T-helper 2 cell treated with Interferon-gamma antibody and Interleukin-4, amounts not matched to agents 5 μg/mL and 100 μg/mL, for 36 hours (primary cell): ENCODE measurements around the gene SPINK9.
A peak's percentile ranks its signal among the peaks of the same experiment; 100 is the strongest.

Experiments
- DNase-seq: peaks from one replicate; pipeline ENCODE4 v3.0.0; 2021; ENCODE audit warnings: low spot score
- H3K27ac Mint-ChIP-seq: one replicate; pipeline ENCODE4 v1.8.0; 2021; ENCODE audit warnings: mild to moderate bottlenecking, mixed read lengths
- H3K27me3 Mint-ChIP-seq: one replicate; pipeline ENCODE4 v1.8.0; 2021; ENCODE audit warnings: low read depth, mixed read lengths
- H3K36me3 Mint-ChIP-seq: one replicate; pipeline ENCODE4 v1.8.0; 2021; ENCODE audit warnings: low read depth, mixed read lengths
- H3K4me1 Mint-ChIP-seq: one replicate; pipeline ENCODE4 v1.8.0; 2021; ENCODE audit warnings: low read depth, mixed read lengths
- H3K4me3 Mint-ChIP-seq: one replicate; pipeline ENCODE4 v1.8.0; 2022; ENCODE audit warnings: mild to moderate bottlenecking, moderate library complexity, mixed read lengths
- H3K9me3 Mint-ChIP-seq: one replicate; pipeline ENCODE4 v1.8.0; 2021; ENCODE audit warnings: mixed read lengths

SPINK9 gene

GRCh38 chr5:148342371-148343045 is 7.1 kb downstream of the SPINK9 start:
- no peaks in the 10 kb centered on the region for H3K27me3 Mint-ChIP-seq
- no peak for DNase-seq
- no peak overlapping the region for H3K4me3 Mint-ChIP-seq
- H3K9me3 Mint-ChIP-seq: no peaks in the 10 kb centered on the region
- H3K36me3 Mint-ChIP-seq: no peaks in the 10 kb centered on the region
- H3K4me1 Mint-ChIP-seq: no peaks in the 10 kb centered on the region
- H3K27ac Mint-ChIP-seq: no peak overlapping the region

- Mint-ChIP-seq H3K4me3 (no peak overlapping the region), H3K36me3 (no peaks in the 10 kb centered on the region), H3K27me3 (no peaks in the 10 kb centered on the region), H3K27ac (no peak overlapping the region), H3K4me1 (no peaks in the 10 kb centered on the region), H3K9me3 (no peaks in the 10 kb centered on the region)
- DNase-seq: no peak
Observed at GRCh38 chr5:148343046-148343407, 7.7 kb downstream of the SPINK9 start.

- no peak for DNase-seq
- no peak overlapping the region for H3K4me3 Mint-ChIP-seq
- no peaks in the 10 kb centered on the region for H3K4me1 Mint-ChIP-seq
- H3K36me3 Mint-ChIP-seq: no peaks in the 10 kb centered on the region
- no peaks in the 10 kb centered on the region for H3K9me3 Mint-ChIP-seq
- no peak overlapping the region for H3K27ac Mint-ChIP-seq
- H3K27me3 Mint-ChIP-seq: no peaks in the 10 kb centered on the region
Observed at GRCh38 chr5:148343603-148344487, 8.5 kb downstream of the SPINK9 start.

GRCh38 chr5:148347706-148348105 is 12.3 kb downstream of the SPINK9 start:
- H3K27ac Mint-ChIP-seq: no peak overlapping the region
- no peak for DNase-seq
- H3K4me1 Mint-ChIP-seq: no peaks in the 10 kb centered on the region
- no peaks in the 10 kb centered on the region for H3K27me3 Mint-ChIP-seq
- H3K9me3 Mint-ChIP-seq: no peaks in the 10 kb centered on the region
- no peak overlapping the region for H3K4me3 Mint-ChIP-seq
- no peaks in the 10 kb centered on the region for H3K36me3 Mint-ChIP-seq

- DNase-seq: no peak
- Mint-ChIP-seq H3K9me3 (no peaks in the 10 kb centered on the region), H3K4me1 (no peaks in the 10 kb centered on the region), H3K36me3 (no peaks in the 10 kb centered on the region), H3K4me3 (no peak overlapping the region), H3K27ac (no peak overlapping the region), H3K27me3 (no peaks in the 10 kb centered on the region)
Observed at GRCh38 chr5:148352696-148353095, 17.3 kb downstream of the SPINK9 start.

GRCh38 chr5:148353634-148354033 is 18.3 kb downstream of the SPINK9 start:
- no peaks in the 10 kb centered on the region for H3K27me3 Mint-ChIP-seq
- H3K4me3 Mint-ChIP-seq: no peak overlapping the region
- no peaks in the 10 kb centered on the region for H3K36me3 Mint-ChIP-seq
- H3K4me1 Mint-ChIP-seq: no peaks in the 10 kb centered on the region
- no peak for DNase-seq
- H3K27ac Mint-ChIP-seq: no peak overlapping the region
- H3K9me3 Mint-ChIP-seq: no peaks in the 10 kb centered on the region

GRCh38 chr5:148364343-148364742 is 29.0 kb downstream of the SPINK9 start:
- H3K4me1 Mint-ChIP-seq: peaks cover 8% of the 10 kb centered on the region
- no peak for DNase-seq
- H3K27ac Mint-ChIP-seq: no peak overlapping the region
- peaks cover 12% of the 10 kb centered on the region for H3K9me3 Mint-ChIP-seq
- H3K27me3 Mint-ChIP-seq: peaks cover 4% of the 10 kb centered on the region
- no peaks in the 10 kb centered on the region for H3K36me3 Mint-ChIP-seq
- no peak overlapping the region for H3K4me3 Mint-ChIP-seq

GRCh38 chr5:148368299-148368698 is 32.9 kb downstream of the SPINK9 start:
- peaks cover 8% of the 10 kb centered on the region for H3K4me1 Mint-ChIP-seq
- H3K36me3 Mint-ChIP-seq: no peaks in the 10 kb centered on the region
- no peak overlapping the region for H3K27ac Mint-ChIP-seq
- DNase-seq: no peak
- peaks cover 12% of the 10 kb centered on the region for H3K9me3 Mint-ChIP-seq
- peaks cover 4% of the 10 kb centered on the region for H3K27me3 Mint-ChIP-seq
- H3K4me3 Mint-ChIP-seq: no peak overlapping the region

- no peaks in the 10 kb centered on the region for H3K4me1 Mint-ChIP-seq
- no peaks in the 10 kb centered on the region for H3K36me3 Mint-ChIP-seq
- no peak for DNase-seq
- H3K4me3 Mint-ChIP-seq: no peak overlapping the region
- H3K9me3 Mint-ChIP-seq: peaks cover 12% of the 10 kb centered on the region
- H3K27me3 Mint-ChIP-seq: no peaks in the 10 kb centered on the region
- no peak overlapping the region for H3K27ac Mint-ChIP-seq
Observed at GRCh38 chr5:148372166-148372725, 36.9 kb downstream of the SPINK9 start.

- DNase-seq: no peak
- H3K9me3 Mint-ChIP-seq: peaks cover 14% of the 10 kb centered on the region
- H3K27me3 Mint-ChIP-seq: no peaks in the 10 kb centered on the region
Observed at GRCh38 chr5:148372893-148373292, 37.5 kb downstream of the SPINK9 start.

GRCh38 chr5:148374690-148375360 is 39.5 kb downstream of the SPINK9 start:
- Mint-ChIP-seq H3K9me3 (peaks cover 16% of the 10 kb centered on the region), H3K27me3 (no peaks in the 10 kb centered on the region), H3K4me3 (no peak overlapping the region), H3K27ac (no peak overlapping the region), H3K36me3 (peaks cover 12% of the 10 kb centered on the region), H3K4me1 (peaks cover 7% of the 10 kb centered on the region)
- no peak for DNase-seq

More at GRCh38 chr5:148372893-148373292, 37.5 kb downstream of the SPINK9 start:
- Mint-ChIP-seq H3K4me3 (no peak overlapping the region), H3K4me1 (no peaks in the 10 kb centered on the region), H3K27ac (no peak overlapping the region), H3K36me3 (no peaks in the 10 kb centered on the region)

GRCh38 chr5:148376198-148376597 is 40.8 kb downstream of the SPINK9 start:
- no peaks in the 10 kb centered on the region for H3K27me3 Mint-ChIP-seq
- peaks cover 16% of the 10 kb centered on the region for H3K9me3 Mint-ChIP-seq
- H3K27ac Mint-ChIP-seq: no peak overlapping the region
- peaks cover 12% of the 10 kb centered on the region for H3K36me3 Mint-ChIP-seq
- no peak overlapping the region for H3K4me3 Mint-ChIP-seq
- DNase-seq: no peak
- H3K4me1 Mint-ChIP-seq: peaks cover 11% of the 10 kb centered on the region

GRCh38 chr5:148378670-148379069 is 43.3 kb downstream of the SPINK9 start:
- no peak overlapping the region for H3K4me3 Mint-ChIP-seq
- H3K27ac Mint-ChIP-seq: no peak overlapping the region
- peaks cover 12% of the 10 kb centered on the region for H3K36me3 Mint-ChIP-seq
- DNase-seq: no peak
- H3K4me1 Mint-ChIP-seq: peaks cover 20% of the 10 kb centered on the region
- no peaks in the 10 kb centered on the region for H3K27me3 Mint-ChIP-seq
- H3K9me3 Mint-ChIP-seq: peaks cover 16% of the 10 kb centered on the region

- no peaks in the 10 kb centered on the region for H3K27me3 Mint-ChIP-seq
- peaks cover 21% of the 10 kb centered on the region for H3K4me1 Mint-ChIP-seq
- peak overlapping the region; percentile 18 for H3K4me3 Mint-ChIP-seq
- no peak for DNase-seq
- peaks cover 16% of the 10 kb centered on the region for H3K9me3 Mint-ChIP-seq
- H3K36me3 Mint-ChIP-seq: peaks cover 12% of the 10 kb centered on the region
- H3K27ac Mint-ChIP-seq: no peak overlapping the region
Observed at GRCh38 chr5:148379340-148379739, 44.0 kb downstream of the SPINK9 start.
